ENCODE measurements around the gene DLG2.
"Not testable (repeated sequence)": the region's sequence is repeated elsewhere in the genome, so short reads cannot be mapped to it uniquely, and the experiment has no call there.

Gene DLG2

GRCh38 chr11:83427501-83427900 lies 2199.6 kb downstream of the DLG2 start:
- no peak overlapping the region for H3K9ac ChIP-seq (ENCODE audit: low read depth, low read length)
- no peaks in the 10 kb centered on the region for H3K27me3 ChIP-seq (ENCODE audit: control insufficient read depth, insufficient read depth, low read length)
- H3K4me3 ChIP-seq (ENCODE audit: low read depth, low read length), result no peak overlapping the region
- no peaks in the 10 kb centered on the region for H3K9me3 ChIP-seq (ENCODE audit: control insufficient read depth, insufficient read depth, low read length)
- no peaks in the 10 kb centered on the region for H3K36me3 ChIP-seq (ENCODE audit: control insufficient read depth, insufficient read depth, low read length)
- H3K4me1 ChIP-seq (ENCODE audit: control insufficient read depth, insufficient read depth, low read length), result peaks cover 4% of the 10 kb centered on the region

- Histone ChIP-seq H3K36me3 (ENCODE audit: control insufficient read depth, insufficient read depth, low read length) (no peaks in the 10 kb centered on the region), H3K9ac (ENCODE audit: low read depth, low read length) (no peak overlapping the region), H3K4me1 (ENCODE audit: control insufficient read depth, insufficient read depth, low read length) (no peaks in the 10 kb centered on the region), H3K4me3 (ENCODE audit: low read depth, low read length) (no peak overlapping the region), H3K9me3 (ENCODE audit: control insufficient read depth, insufficient read depth, low read length) (no peaks in the 10 kb centered on the region), H3K27me3 (ENCODE audit: control insufficient read depth, insufficient read depth, low read length) (no peaks in the 10 kb centered on the region)
These were observed 2202.0 kb downstream of the DLG2 start for GRCh38 chr11:83425137-83425466.

- no peak overlapping the region for H3K9ac ChIP-seq (ENCODE audit: low read depth, low read length)
- no peaks in the 10 kb centered on the region for H3K36me3 ChIP-seq (ENCODE audit: control insufficient read depth, insufficient read depth, low read length)
- H3K27me3 ChIP-seq (ENCODE audit: control insufficient read depth, insufficient read depth, low read length), result no peaks in the 10 kb centered on the region
- H3K9me3 ChIP-seq (ENCODE audit: control insufficient read depth, insufficient read depth, low read length), result no peaks in the 10 kb centered on the region
- no peaks in the 10 kb centered on the region for H3K4me1 ChIP-seq (ENCODE audit: control insufficient read depth, insufficient read depth, low read length)
- no peak overlapping the region for H3K4me3 ChIP-seq (ENCODE audit: low read depth, low read length)
These were observed 2202.6 kb downstream of the DLG2 start for GRCh38 chr11:83424376-83425136.

- H3K4me3 ChIP-seq (ENCODE audit: low read depth, low read length); H3K36me3 ChIP-seq (ENCODE audit: control insufficient read depth, insufficient read depth, low read length); H3K9ac ChIP-seq (ENCODE audit: low read depth, low read length); H3K27me3 ChIP-seq (ENCODE audit: control insufficient read depth, insufficient read depth, low read length); H3K9me3 ChIP-seq (ENCODE audit: control insufficient read depth, insufficient read depth, low read length); H3K4me1 ChIP-seq (ENCODE audit: control insufficient read depth, insufficient read depth, low read length): not testable (repeated sequence)
These were observed 2204.5 kb downstream of the DLG2 start for GRCh38 chr11:83422641-83423040.

- no peaks in the 10 kb centered on the region for H3K27me3 ChIP-seq (ENCODE audit: control insufficient read depth, insufficient read depth, low read length)
- no peak overlapping the region for H3K9ac ChIP-seq (ENCODE audit: low read depth, low read length)
- no peaks in the 10 kb centered on the region for H3K4me1 ChIP-seq (ENCODE audit: control insufficient read depth, insufficient read depth, low read length)
- H3K4me3 ChIP-seq (ENCODE audit: low read depth, low read length), result no peak overlapping the region
- H3K36me3 ChIP-seq (ENCODE audit: control insufficient read depth, insufficient read depth, low read length), result no peaks in the 10 kb centered on the region
- no peaks in the 10 kb centered on the region for H3K9me3 ChIP-seq (ENCODE audit: control insufficient read depth, insufficient read depth, low read length)
These were observed 2216.3 kb downstream of the DLG2 start for GRCh38 chr11:83410605-83411565.

GRCh38 chr11:83409891-83410290 lies 2217.3 kb downstream of the DLG2 start:
- Histone ChIP-seq H3K4me3 (ENCODE audit: low read depth, low read length) (no peak overlapping the region), H3K36me3 (ENCODE audit: control insufficient read depth, insufficient read depth, low read length) (no peaks in the 10 kb centered on the region), H3K27me3 (ENCODE audit: control insufficient read depth, insufficient read depth, low read length) (no peaks in the 10 kb centered on the region), H3K4me1 (ENCODE audit: control insufficient read depth, insufficient read depth, low read length) (no peaks in the 10 kb centered on the region), H3K9ac (ENCODE audit: low read depth, low read length) (no peak overlapping the region), H3K9me3 (ENCODE audit: control insufficient read depth, insufficient read depth, low read length) (no peaks in the 10 kb centered on the region)

- Histone ChIP-seq H3K4me1 (ENCODE audit: control insufficient read depth, insufficient read depth, low read length) (no peaks in the 10 kb centered on the region), H3K9ac (ENCODE audit: low read depth, low read length) (no peak overlapping the region), H3K27me3 (ENCODE audit: control insufficient read depth, insufficient read depth, low read length) (no peaks in the 10 kb centered on the region), H3K4me3 (ENCODE audit: low read depth, low read length) (no peak overlapping the region), H3K36me3 (ENCODE audit: control insufficient read depth, insufficient read depth, low read length) (no peaks in the 10 kb centered on the region), H3K9me3 (ENCODE audit: control insufficient read depth, insufficient read depth, low read length) (no peaks in the 10 kb centered on the region)
These were observed 2217.7 kb downstream of the DLG2 start for GRCh38 chr11:83409476-83409875.

- Histone ChIP-seq H3K4me3 (ENCODE audit: low read depth, low read length) (no peak overlapping the region), H3K27me3 (ENCODE audit: control insufficient read depth, insufficient read depth, low read length) (no peaks in the 10 kb centered on the region), H3K9ac (ENCODE audit: low read depth, low read length) (no peak overlapping the region), H3K36me3 (ENCODE audit: control insufficient read depth, insufficient read depth, low read length) (no peaks in the 10 kb centered on the region), H3K4me1 (ENCODE audit: control insufficient read depth, insufficient read depth, low read length) (peaks cover 2% of the 10 kb centered on the region), H3K9me3 (ENCODE audit: control insufficient read depth, insufficient read depth, low read length) (no peaks in the 10 kb centered on the region)
These were observed 2218.2 kb downstream of the DLG2 start for GRCh38 chr11:83408946-83409345.
